GM18517 (cell line): Measurements from ENCODE around the gene RPL27.

ENCODE experiments used
- ATAC-seq: cut with Tn5 transposase; IDR thresholded peaks from one replicate; pipeline ENCODE4 v1.9.1; 2021; ENCODE audit warnings: mild to moderate bottlenecking, moderate library complexity; ENCODE audit not compliant: unreplicated experiment

RPL27 gene

GRCh38 chr17:43020030-43020621 lies 21.9 kb downstream of the RPL27 start:
- ATAC-seq: no peak

- no peak for ATAC-seq
Measured at GRCh38 chr17:43020789-43021740, 22.8 kb downstream of the RPL27 start.

GRCh38 chr17:43021741-43022512 lies 23.7 kb downstream of the RPL27 start, which contains the start of gene VAT1:
VAT1 (minus strand) TSS chr17:43022385; CDS start chr17:43022322, 63 bp downstream.
- no peak for ATAC-seq

GRCh38 chr17:43024407-43025289 lies 26.4 kb downstream of the RPL27 start, which contains the start of gene RND2:
RND2 (plus strand) TSS chr17:43025231; CDS start chr17:43025348, 117 bp downstream.
- ATAC-seq: no peak

GRCh38 chr17:43025290-43025657 lies 27.1 kb downstream of the RPL27 start:
- no peak for ATAC-seq

GRCh38 chr17:43025766-43026537 lies 27.7 kb downstream of the RPL27 start:
- no peak for ATAC-seq

GRCh38 chr17:43026595-43026994 lies 28.4 kb downstream of the RPL27 start:
- ATAC-seq: no peak

GRCh38 chr17:43027091-43028032 lies 29.1 kb downstream of the RPL27 start:
- ATAC-seq: no peak

GRCh38 chr17:43028221-43028861 lies 30.1 kb downstream of the RPL27 start:
- ATAC-seq: no peak

GRCh38 chr17:43030137-43030767 lies 32.0 kb downstream of the RPL27 start:
- ATAC-seq: no peak

- ATAC-seq: no peak
Measured at GRCh38 chr17:43031666-43032065, 33.4 kb downstream of the RPL27 start.

- ATAC-seq: no peak
Measured at GRCh38 chr17:43033948-43034881, 36.0 kb downstream of the RPL27 start.

GRCh38 chr17:43034894-43035293 lies 36.7 kb downstream of the RPL27 start:
- no peak for ATAC-seq

GRCh38 chr17:43039646-43040045 lies 41.4 kb downstream of the RPL27 start:
- ATAC-seq: no peak

GRCh38 chr17:43040655-43041054 lies 42.4 kb downstream of the RPL27 start:
- no peak for ATAC-seq

GRCh38 chr17:43042025-43042628 lies 43.9 kb downstream of the RPL27 start:
- no peak for ATAC-seq
